NOMO-1 treated with dmso at 0.1 percent for 144 hours (cell line): ENCODE data around the gene MZT2A.
"Not testable (repeated sequence)": the region's sequence is repeated elsewhere in the genome, so short reads cannot be mapped to it uniquely, and the experiment has no call there.

Experiments used
- DNase-seq: peaks from one replicate; lab custom pipeline; 2025; ENCODE audit not compliant: unreplicated experiment; lab: John Stamatoyannopoulos, UW

The MZT2A gene

GRCh38 chr2:131467722-131468121, 24.5 kb downstream of the MZT2A start:
- DNase-seq: not testable (repeated sequence)

- DNase-seq: not testable (repeated sequence)
Observed at GRCh38 chr2:131454914-131455313, 37.3 kb downstream of the MZT2A start.

- not testable (repeated sequence) for DNase-seq
Observed at GRCh38 chr2:131451265-131451949, 40.8 kb downstream of the MZT2A start.

- DNase-seq: not testable (repeated sequence)
Observed at GRCh38 chr2:131447981-131448380, 44.2 kb downstream of the MZT2A start.

- no peak for DNase-seq
Observed at GRCh38 chr2:131445896-131446295, 46.3 kb downstream of the MZT2A start.

GRCh38 chr2:131445515-131445797, 46.7 kb downstream of the MZT2A start:
- DNase-seq: not testable (repeated sequence)

- not testable (repeated sequence) for DNase-seq
Observed at GRCh38 chr2:131444736-131445514, 47.3 kb downstream of the MZT2A start.

GRCh38 chr2:131440742-131441468, 51.3 kb downstream of the MZT2A start:
- not testable (repeated sequence) for DNase-seq
